K562 (cell line): Measurements from ENCODE around the gene HOXB7. TPM values are rescaled to one million over a fixed set of nuclear protein-coding genes. Genes with fewer than 3 reads are reported as not detected.

ENCODE experiments used
- CBX8 ChIP-seq: fragments of 200-600 bp; sonication (generic); IDR thresholded peaks from 2 replicates; pipeline ENCODE4 v1.6.1; 2012; ENCODE audit warnings: borderline replicate concordance, mixed run types, low read depth, mild to moderate bottlenecking, moderate library complexity, mixed read lengths, low read length, control low read depth, inconsistent platforms; ENCODE audit not compliant: poor library complexity, severe bottlenecking; ENCODE audit errors: extremely low read depth
- CEBPB ChIP-seq: fragments of 450-650 bp; IDR thresholded peaks from 2 replicates; pipeline ENCODE4 v1.6.1; 2016; ENCODE audit warnings: missing genetic modification characterization, missing compliant biosample characterization
- CTBP1 ChIP-seq: fragments of 450-650 bp; IDR thresholded peaks from 2 replicates; pipeline ENCODE4 v1.6.1; 2016; ENCODE audit warnings: borderline replicate concordance
- DPF2 ChIP-seq: fragments of 450-650 bp; IDR thresholded peaks from 2 replicates; pipeline ENCODE4 v1.6.1; 2016
- E4F1 ChIP-seq: fragments of 250-450 bp; sonication (Bioruptor Pico); IDR thresholded peaks from 2 replicates; pipeline ENCODE4 v1.5.0; 2021; ENCODE audit warnings: mild to moderate bottlenecking, borderline replicate concordance
- ESRRA ChIP-seq: fragments of 450-650 bp; IDR thresholded peaks from 2 replicates; pipeline ENCODE4 v1.6.1; 2014; ENCODE audit warnings: low read depth, mild to moderate bottlenecking, moderate library complexity, borderline replicate concordance
- FOXJ3 ChIP-seq: sonication (generic); formaldehyde crosslinking; IDR thresholded peaks from 2 replicates; pipeline ENCODE4 v1.4.0; 2020; ENCODE audit warnings: mild to moderate bottlenecking, missing genetic modification reagents
- GMEB1 ChIP-seq: fragments of 250-450 bp; sonication (Bioruptor Pico); IDR thresholded peaks from 2 replicates; pipeline ENCODE4 v1.4.0; 2020; ENCODE audit warnings: mild to moderate bottlenecking
- GTF2B ChIP-seq: IDR thresholded peaks from 2 replicates; pipeline ENCODE4 v1.6.1; 2011; ENCODE audit not compliant: insufficient read length; ENCODE audit errors: extremely low read depth
- HDAC1 ChIP-seq, 2 experiments: fragments of 450-650 bp; IDR thresholded peaks; 2 replicates each; pipeline ENCODE4 v1.6.1; 2016 to 2017; ENCODE audit warnings: inconsistent platforms in 1 of 2, mild to moderate bottlenecking in 1 of 2, moderate library complexity in 1 of 2
- HMG20B ChIP-seq: fragments of 250-450 bp; sonication (Bioruptor Pico); IDR thresholded peaks from 2 replicates; pipeline ENCODE4 v1.5.0; 2021; ENCODE audit warnings: mild to moderate bottlenecking
- IRF1 ChIP-seq: sonication (generic); formaldehyde crosslinking; IDR thresholded peaks from 2 replicates; pipeline ENCODE4 v1.8.0; 2022; ENCODE audit warnings: missing genetic modification reagents, mild to moderate bottlenecking, borderline replicate concordance
- MITF ChIP-seq: IDR thresholded peaks from 2 replicates; pipeline ENCODE4 v1.6.1; 2014; ENCODE audit warnings: antibody characterized with exemption
- MYBL2 ChIP-seq, 2 experiments: fragments of 450-650 bp in 1 of 2; sonication (generic) in 1 of 2; formaldehyde crosslinking in 1 of 2; IDR thresholded peaks; 2 replicates each; pipeline versions ENCODE4 v1.6.1 to v1.8.1; 2017 to 2022; ENCODE audit warnings: borderline replicate concordance in 1 of 2, inconsistent platforms in 1 of 2, low read depth in 1 of 2, mild to moderate bottlenecking in 1 of 2, missing genetic modification reagents in 1 of 2, moderate library complexity in 1 of 2
- MYNN ChIP-seq, 2 experiments: sonication (generic); formaldehyde crosslinking in 1 of 2; IDR thresholded peaks; 2 replicates each; pipeline versions ENCODE4 v1.5.0 to v1.6.1; 2016 to 2020; ENCODE audit warnings: antibody characterized with exemption in 1 of 2, missing genetic modification reagents in 1 of 2
- NFIX ChIP-seq: fragments of 250-450 bp; sonication (Bioruptor Pico); IDR thresholded peaks from 2 replicates; pipeline ENCODE4 v1.4.0; 2020; ENCODE audit warnings: low read depth, mild to moderate bottlenecking, moderate library complexity
- PTRF ChIP-seq: fragments of 450-650 bp; IDR thresholded peaks from 2 replicates; pipeline ENCODE4 v1.6.1; 2016; ENCODE audit warnings: mild to moderate bottlenecking, missing genetic modification characterization, missing compliant biosample characterization
- RFX5 ChIP-seq: IDR thresholded peaks from 2 replicates; pipeline ENCODE4 v1.6.1; 2011; ENCODE audit warnings: low read depth, mild to moderate bottlenecking, improper control_type of control experiment, low read length
- STAT5A ChIP-seq: IDR thresholded peaks from 2 replicates; pipeline ENCODE4 v1.6.1; 2012; ENCODE audit warnings: low read length, inconsistent platforms, borderline replicate concordance
- polyA plus RNA-seq, 8 experiments: library from polyadenylated mRNA; depleted of rRNA in 4 of 8; stranded (reverse) in 5 of 8; unstranded in 3 of 8; fragments of >200 nt; fragmentation: Nextera tagmentation in 2 of 8; fragmentation: Illumina TruSeq in 1 of 8; extraction: Ambion mirVana in 2 of 8; extraction: Trizol in 1 of 8; gene quantifications; 2 replicates each; pipeline versions ENCODE4 v1.2.1 to v1.2.3, GENCODE V29; 2011 to 2014; ENCODE audit warnings: inconsistent platforms in 1 of 8, missing spikeins in 1 of 8
- total RNA-seq, 7 experiments: library from RNA; depleted of rRNA in 6 of 7; stranded (reverse); fragments of >200 nt in 6 of 7; fragmentation: Illumina TruSeq in 2 of 7; extraction: Trizol in 2 of 7; gene quantifications; 2 replicates each; pipeline versions ENCODE4 v1.2.1 to v1.2.3, GENCODE V29; 2011 to 2021; ENCODE audit warnings: low replicate concordance in 1 of 7

The HOXB7 gene
- total and polyA plus RNA-seq, 9 of the 15 experiments (the other 6 are each of a cell fraction or from before 2014, with no cell fraction given): 5.5 to 16.7 (median 8.3) TPM

- TF ChIP-seq IRF1 (CRISPR knock-in tag) (no peak), NFIX (CRISPR knock-in tag) (no peak), RFX5 (no peak), MYBL2 (IDR thresholded peaks at IDR 0.05; ENCODE audit: low read depth) (no peak), MYBL2 (CRISPR knock-in tag; IDR thresholded peaks at IDR 0.05; ENCODE audit: borderline replicate concordance) (no peak), GTF2B (peak; percentile 64), CTBP1 (peak; percentile 98), HDAC1 (IDR thresholded peaks at IDR 0.05) (peak in 1 of 2 experiments; percentile 65; a peak in 2 of 4 replicates), HMG20B (CRISPR knock-in tag) (no peak), DPF2 (peak; percentile 94), STAT5A (no peak; the same call in 1 of the 2 replicates), FOXJ3 (no peak), E4F1 (CRISPR knock-in tag) (0 out of 2 replicates have a peak, but pooled peaks have one; percentile 25), MITF (peak; percentile 40; the same call in 1 of the 2 replicates), CEBPB (tag) (peak; percentile 33; the same call in 1 of the 2 replicates), GMEB1 (CRISPR knock-in tag) (no peak), PTRF (tag) (no peak), MYNN (IDR thresholded peaks at IDR 0.05) (peak; percentile 42), MYNN (CRISPR knock-in tag; IDR thresholded peaks at IDR 0.05) (no peak), CBX8 (no peak), ESRRA (peak; percentile 62; the same call in 1 of the 2 replicates)
These were observed 20.3 kb upstream of the HOXB7 start (continued) for GRCh38 chr17:48630925-48631692.
